ENCODE measurements around the gene VARS1.

The VARS1 gene

DNA sequence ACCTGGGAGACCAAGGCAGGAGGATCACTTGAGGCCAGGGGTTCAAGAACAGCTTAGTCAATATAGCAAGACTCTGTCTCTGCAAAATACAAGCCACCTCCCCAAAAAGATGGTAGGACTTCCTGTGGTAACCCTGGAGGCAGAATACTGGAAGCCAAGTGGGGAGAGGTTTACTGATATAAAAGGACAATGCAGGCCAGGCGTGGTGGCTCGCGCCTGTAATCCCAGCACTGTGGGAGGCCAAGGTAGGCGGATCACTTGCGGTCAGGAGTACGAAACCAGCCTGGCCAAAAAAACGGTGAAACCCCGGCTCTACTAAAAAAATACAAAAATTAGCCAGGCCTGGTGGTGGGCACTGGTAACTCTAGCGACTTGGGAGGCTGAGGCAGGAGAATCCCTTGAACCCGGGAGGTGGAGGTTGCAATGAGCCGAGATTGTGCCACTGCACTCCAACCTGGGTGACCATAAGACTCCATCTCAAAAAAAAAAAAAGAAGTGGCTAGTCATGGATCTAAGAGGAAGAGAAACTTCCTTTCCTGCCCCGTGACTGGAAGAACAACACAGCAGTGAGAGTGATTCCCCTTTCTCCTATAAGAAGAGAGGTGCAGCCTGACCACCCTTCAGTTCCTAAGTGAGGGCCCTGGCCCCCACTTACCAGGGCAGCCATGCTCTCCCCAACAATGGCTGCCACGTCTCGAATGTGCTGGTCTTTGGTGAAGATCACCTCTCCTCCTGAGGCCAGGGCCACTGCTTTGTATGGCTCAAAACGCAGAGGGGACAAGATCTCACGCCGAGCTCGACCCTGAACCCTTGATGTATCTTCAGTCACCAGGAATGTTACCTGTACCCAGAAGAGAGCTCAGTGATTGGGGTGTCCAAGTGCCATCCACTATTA lies 26.9 kb downstream of the VARS1 start:
- Histone ChIP-seq H3K27ac (no peak overlapping the region), H3K4me3 (ENCODE audit: low read depth, low read length) (no peak overlapping the region), H3K27me3 (ENCODE audit: insufficient read depth, low read depth, severe bottlenecking) (no peaks in the 10 kb centered on the region), H3K9me3 (ENCODE audit: severe bottlenecking) (no peaks in the 10 kb centered on the region), H3K36me3 (no peaks in the 10 kb centered on the region)
- TF ChIP-seq, protein P1, sequence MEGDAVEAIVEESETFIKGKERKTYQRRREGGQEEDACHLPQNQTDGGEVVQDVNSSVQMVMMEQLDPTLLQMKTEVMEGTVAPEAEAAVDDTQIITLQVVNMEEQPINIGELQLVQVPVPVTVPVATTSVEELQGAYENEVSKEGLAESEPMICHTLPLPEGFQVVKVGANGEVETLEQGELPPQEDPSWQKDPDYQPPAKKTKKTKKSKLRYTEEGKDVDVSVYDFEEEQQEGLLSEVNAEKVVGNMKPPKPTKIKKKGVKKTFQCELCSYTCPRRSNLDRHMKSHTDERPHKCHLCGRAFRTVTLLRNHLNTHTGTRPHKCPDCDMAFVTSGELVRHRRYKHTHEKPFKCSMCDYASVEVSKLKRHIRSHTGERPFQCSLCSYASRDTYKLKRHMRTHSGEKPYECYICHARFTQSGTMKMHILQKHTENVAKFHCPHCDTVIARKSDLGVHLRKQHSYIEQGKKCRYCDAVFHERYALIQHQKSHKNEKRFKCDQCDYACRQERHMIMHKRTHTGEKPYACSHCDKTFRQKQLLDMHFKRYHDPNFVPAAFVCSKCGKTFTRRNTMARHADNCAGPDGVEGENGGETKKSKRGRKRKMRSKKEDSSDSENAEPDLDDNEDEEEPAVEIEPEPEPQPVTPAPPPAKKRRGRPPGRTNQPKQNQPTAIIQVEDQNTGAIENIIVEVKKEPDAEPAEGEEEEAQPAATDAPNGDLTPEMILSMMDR (IDR thresholded peaks at IDR 0.05; ENCODE audit: low read depth, low read length) = no peak
- no peak for DNase-seq

DNA sequence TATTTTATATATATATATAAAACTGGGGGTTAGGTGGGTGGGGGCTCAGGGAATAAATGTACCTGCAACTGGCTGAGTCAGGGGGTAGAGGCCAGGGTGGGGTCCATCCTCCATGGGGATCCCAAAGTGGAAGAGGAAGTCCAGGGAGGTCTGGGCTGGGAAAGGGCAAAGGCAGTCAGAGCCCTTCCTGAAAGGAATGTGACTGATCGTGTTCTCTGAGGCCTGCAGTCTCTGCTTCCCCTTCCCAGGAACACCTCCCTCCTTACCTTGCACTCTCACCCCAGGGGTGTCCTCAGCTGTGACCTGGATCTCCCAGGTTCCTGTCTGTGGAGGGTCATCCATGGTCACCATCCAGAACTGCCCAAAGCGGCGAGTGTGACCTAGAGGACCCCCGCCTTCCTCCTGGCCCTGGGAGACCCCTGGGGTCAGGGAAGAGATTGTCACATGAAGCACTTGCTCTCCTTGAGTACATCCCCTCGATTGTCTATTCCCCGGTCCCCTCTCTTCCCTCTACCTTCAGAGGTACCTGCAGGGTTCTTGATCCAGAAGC lies 28.4 kb downstream of the VARS1 start:
- H3K4me3 ChIP-seq (ENCODE audit: low read depth, low read length) = no peak overlapping the region
- no peaks in the 10 kb centered on the region for H3K27me3 ChIP-seq (ENCODE audit: insufficient read depth, low read depth, severe bottlenecking)
- peaks cover 2% of the 10 kb centered on the region for H3K9me3 ChIP-seq (ENCODE audit: severe bottlenecking)
- no peaks in the 10 kb centered on the region for H3K36me3 ChIP-seq
- no peak for DNase-seq
- H3K27ac ChIP-seq = no peak overlapping the region
- TF ChIP-seq, protein P1 (IDR thresholded peaks at IDR 0.05; ENCODE audit: low read depth, low read length) = no peak

DNA sequence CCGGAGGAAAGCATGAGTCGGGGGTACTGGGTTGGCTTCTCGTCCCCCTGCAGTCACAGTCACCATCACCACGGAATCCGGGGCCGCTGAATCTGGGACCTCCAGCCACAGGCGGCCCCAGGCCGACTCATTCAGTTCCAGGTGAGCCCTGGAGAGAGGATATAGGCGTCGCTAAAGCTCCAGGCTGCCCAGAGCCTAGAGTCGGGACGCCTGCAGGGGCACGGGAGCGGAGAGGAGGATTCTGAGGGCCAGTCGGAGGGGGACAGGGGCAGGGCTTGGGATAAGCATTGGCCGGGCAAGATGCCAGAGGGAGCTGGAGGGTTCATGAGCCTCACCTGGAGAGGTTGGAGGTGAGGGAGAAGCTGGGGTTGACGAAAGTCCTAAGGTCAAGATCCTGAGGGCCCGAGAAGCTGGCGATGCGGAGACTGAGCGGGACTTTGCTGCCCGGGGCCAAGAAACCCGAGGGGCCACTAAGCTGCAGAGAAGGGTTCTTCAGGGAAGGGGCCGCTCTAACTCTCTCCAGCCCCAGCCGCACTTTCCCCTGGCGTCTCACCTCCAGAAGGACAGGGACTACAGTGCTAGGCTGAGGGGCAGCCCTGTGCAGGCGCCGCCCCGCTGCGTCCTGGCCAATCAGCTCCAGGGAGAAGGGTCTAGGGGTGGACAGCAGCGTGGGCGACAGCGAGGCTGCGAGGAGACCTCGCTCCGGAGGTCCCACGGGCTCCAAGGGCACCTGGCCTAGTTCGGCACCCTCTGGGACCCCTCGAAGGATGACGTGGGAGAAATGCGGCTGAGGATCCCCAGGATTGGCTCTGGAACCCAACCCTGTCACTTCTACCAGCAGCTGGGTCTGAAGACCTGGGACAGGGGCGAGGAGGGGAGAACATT lies 29.4 kb downstream of the VARS1 start:
- H3K27ac ChIP-seq = no peak overlapping the region
- H3K36me3 ChIP-seq = no peaks in the 10 kb centered on the region
- H3K27me3 ChIP-seq (ENCODE audit: insufficient read depth, low read depth, severe bottlenecking) = no peaks in the 10 kb centered on the region
- TF ChIP-seq, protein P1 (IDR thresholded peaks at IDR 0.05; ENCODE audit: low read depth, low read length) = no peak
- H3K9me3 ChIP-seq (ENCODE audit: severe bottlenecking) = peaks cover 2% of the 10 kb centered on the region
- no peak overlapping the region for H3K4me3 ChIP-seq (ENCODE audit: low read depth, low read length)
- no peak for DNase-seq

DNA sequence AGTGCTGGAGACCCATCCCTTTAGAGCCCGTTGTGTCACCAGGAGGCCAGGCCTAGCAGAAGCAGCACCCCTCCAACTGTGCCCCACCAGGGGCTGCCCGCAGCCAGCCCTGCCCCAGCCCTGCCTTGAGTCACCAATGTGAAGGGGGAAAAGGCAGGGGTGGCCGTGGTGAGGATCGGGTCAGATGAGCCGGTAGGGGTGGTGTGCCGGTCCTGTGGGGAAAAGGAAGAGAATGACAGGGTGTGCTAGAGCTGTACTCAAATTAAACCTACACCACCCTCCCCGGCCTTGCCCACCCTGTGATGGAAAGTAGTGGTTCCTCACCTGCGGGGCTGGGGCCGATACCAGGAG lies 30.0 kb downstream of the VARS1 start:
- H3K27me3 ChIP-seq (ENCODE audit: insufficient read depth, low read depth, severe bottlenecking) = no peaks in the 10 kb centered on the region
- no peak overlapping the region for H3K27ac ChIP-seq
- H3K36me3 ChIP-seq = no peaks in the 10 kb centered on the region
- TF ChIP-seq, protein P1 (IDR thresholded peaks at IDR 0.05; ENCODE audit: low read depth, low read length) = no peak
- DNase-seq = no peak
- no peak overlapping the region for H3K4me3 ChIP-seq (ENCODE audit: low read depth, low read length)
- peaks cover 2% of the 10 kb centered on the region for H3K9me3 ChIP-seq (ENCODE audit: severe bottlenecking)

DNA sequence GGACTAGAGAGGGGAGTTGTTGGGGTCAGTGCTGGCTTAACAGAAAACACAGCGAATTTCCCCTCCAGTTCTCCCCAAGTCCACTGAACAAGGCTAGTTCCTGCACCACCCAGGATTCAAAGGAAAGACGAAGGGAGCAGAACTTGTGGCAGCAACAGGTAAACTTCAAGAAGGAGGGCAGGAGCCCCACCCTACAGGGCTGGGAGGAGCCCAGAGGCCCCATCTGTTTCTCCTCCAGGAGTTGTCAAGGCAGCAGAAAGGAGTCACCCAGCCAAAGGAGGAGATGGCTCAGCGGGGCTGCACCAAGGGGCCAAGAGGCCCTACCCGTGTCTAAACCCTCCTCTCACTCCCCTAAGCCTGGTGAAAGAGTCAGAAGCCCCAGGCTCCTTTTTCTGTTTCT lies 31.4 kb downstream of the VARS1 start:
- no peaks in the 10 kb centered on the region for H3K36me3 ChIP-seq
- no peak for DNase-seq
- no peaks in the 10 kb centered on the region for H3K27me3 ChIP-seq (ENCODE audit: insufficient read depth, low read depth, severe bottlenecking)
- no peak overlapping the region for H3K27ac ChIP-seq
- TF ChIP-seq, protein P1 (IDR thresholded peaks at IDR 0.05; ENCODE audit: low read depth, low read length) = no peak
- H3K9me3 ChIP-seq (ENCODE audit: severe bottlenecking) = peaks cover 2% of the 10 kb centered on the region
- H3K4me3 ChIP-seq (ENCODE audit: low read depth, low read length) = no peak overlapping the region

Data from WERI-Rb-1 (cell line).